Endothelial cell of umbilical vein (primary cell): ENCODE measurements around the gene AKAIN1.

Experiments
- CTCF ChIP-seq, 2 donors: IDR thresholded peaks; 1 replicate in 1 of 2; 2 replicates in 1 of 2; pipeline ENCODE4 v1.5.1; 2011; ENCODE audit warnings: low read length in 2 of 2, mild to moderate bottlenecking in 2 of 2, moderate library complexity in 2 of 2, control low read depth in 1 of 2, inconsistent platforms in 1 of 2, low read depth in 1 of 2; ENCODE audit not compliant: insufficient read depth in 1 of 2; ENCODE audit errors: extremely low read depth in 1 of 2
- EZH2 ChIP-seq: IDR thresholded peaks from 2 replicates; pipeline ENCODE4 v1.6.1; 2012; ENCODE audit warnings: borderline replicate concordance, low read depth, mild to moderate bottlenecking, moderate library complexity, low read length, inconsistent platforms; ENCODE audit not compliant: severe bottlenecking
- POLR2A ChIP-seq: IDR thresholded peaks from 2 replicates; pipeline ENCODE4 v1.6.1; 2012; ENCODE audit warnings: low read depth, mild to moderate bottlenecking, control low read depth, low read length

GRCh38 chr18:5152343-5153020 lies 44.6 kb downstream of the AKAIN1 start:
- TF ChIP-seq CTCF (IDR thresholded peaks at IDR 0.05; ENCODE audit: extremely low read depth in 1 of 2, insufficient read depth in 1 of 2, low read depth in 1 of 2, low read length in 2 of 2) (no peak), POLR2A (no peak), EZH2 (no peak)
